ENCODE measurements around the gene AKIRIN1.
"Not testable (repeated sequence)": the region's sequence is repeated elsewhere in the genome, so short reads cannot be mapped to it uniquely, and the experiment has no call there.

The AKIRIN1 gene

GRCh38 chr1:38990738-38991637 is at the start of gene AKIRIN1:
Gene AKIRIN1, plus strand, starts transcription at chr1:38991276. Its CDS starts 105 bp downstream, at chr1:38991381.
- DNase-seq = peak; percentile 73 to 93

- DNase-seq = no peak
Observed at GRCh38 chr1:38941527-38942019, 49.5 kb upstream of the AKIRIN1 start, which contains the start of gene RHBDL2. Gene RHBDL2, minus strand, starts transcription at chr1:38941830. Its CDS starts 22,618 bp downstream, at chr1:38919212.

GRCh38 chr1:38942664-38943428 is 48.2 kb upstream of the AKIRIN1 start:
- DNase-seq = no peak

- no peak for DNase-seq
Observed at GRCh38 chr1:38944547-38944946, 46.5 kb upstream of the AKIRIN1 start.

GRCh38 chr1:38950553-38950952 is 40.5 kb upstream of the AKIRIN1 start:
- DNase-seq = no peak

GRCh38 chr1:38953433-38953860 is 37.6 kb upstream of the AKIRIN1 start:
- no peak for DNase-seq

- no peak for DNase-seq
Observed at GRCh38 chr1:38958967-38959366, 32.1 kb upstream of the AKIRIN1 start.

- DNase-seq = no peak
Observed at GRCh38 chr1:38962113-38962512, 29.0 kb upstream of the AKIRIN1 start.

GRCh38 chr1:38962560-38962959 is 28.5 kb upstream of the AKIRIN1 start:
- no peak for DNase-seq

GRCh38 chr1:38964140-38964548 is 26.9 kb upstream of the AKIRIN1 start:
- no peak for DNase-seq

- DNase-seq = not testable (repeated sequence)
Observed at GRCh38 chr1:38973145-38973544, 17.9 kb upstream of the AKIRIN1 start.

- DNase-seq = no peak
Observed at GRCh38 chr1:38973659-38974437, 17.2 kb upstream of the AKIRIN1 start.

- not testable (repeated sequence) for DNase-seq
Observed at GRCh38 chr1:38977399-38978244, 13.5 kb upstream of the AKIRIN1 start.

- not testable (repeated sequence) for DNase-seq
Observed at GRCh38 chr1:38978245-38978542, 12.9 kb upstream of the AKIRIN1 start.

- DNase-seq = not testable (repeated sequence)
Observed at GRCh38 chr1:38979380-38979779, 11.7 kb upstream of the AKIRIN1 start.

GRCh38 chr1:38989979-38990378 is 1.1 kb upstream of the AKIRIN1 start:
- no peak for DNase-seq

- DNase-seq = no peak
Observed at GRCh38 chr1:38990386-38990737, 714 bp upstream of the AKIRIN1 start.

- DNase-seq = no peak
Observed at GRCh38 chr1:38991638-38992411, 749 bp downstream of the AKIRIN1 start.

- DNase-seq = no peak
Observed at GRCh38 chr1:38992412-38993111, 1.5 kb downstream of the AKIRIN1 start.

GRCh38 chr1:38994196-38994595 is 3.1 kb downstream of the AKIRIN1 start:
- no peak for DNase-seq
